Neuron (in vitro differentiated cells): ENCODE data around the gene BICRA.

Source experiments
- H2AFZ ChIP-seq: one replicate; pipeline ENCODE4 v1.6.1; 2013; ENCODE audit warnings: low read depth, mild to moderate bottlenecking, inconsistent platforms, low read length, moderate library complexity
- H3K27me3 ChIP-seq: one replicate; pipeline ENCODE4 v1.6.1; 2013; ENCODE audit warnings: low read length; ENCODE audit not compliant: insufficient read depth
- H3K36me3 ChIP-seq: one replicate; pipeline ENCODE4 v1.6.1; 2013; ENCODE audit warnings: low read length; ENCODE audit not compliant: insufficient read depth
- H3K4me1 ChIP-seq: one replicate; pipeline ENCODE4 v1.6.1; 2013; ENCODE audit warnings: low read length; ENCODE audit not compliant: insufficient read depth
- H3K4me3 ChIP-seq: 2 replicates; pipeline ENCODE4 v1.5.1; 2013; ENCODE audit warnings: mild to moderate bottlenecking, low read length, moderate library complexity
- H3K9me3 ChIP-seq: one replicate; pipeline ENCODE4 v1.6.1; 2013; ENCODE audit warnings: low read length

BICRA gene

GRCh38 chr19:47646924-47647323 lies 38.0 kb downstream of the BICRA start:
- Histone ChIP-seq H3K27me3 (no peaks in the 10 kb centered on the region), H3K36me3 (peaks cover 27% of the 10 kb centered on the region), H2AFZ (no peak overlapping the region), H3K4me3 (no peak overlapping the region), H3K4me1 (peaks cover 5% of the 10 kb centered on the region), H3K9me3 (peaks cover 16% of the 10 kb centered on the region)

- Histone ChIP-seq H3K9me3 (peaks cover 21% of the 10 kb centered on the region), H3K4me3 (no peak overlapping the region), H3K36me3 (peaks cover 28% of the 10 kb centered on the region)
Measured at GRCh38 chr19:47649588-47649987, 40.7 kb downstream of the BICRA start.

DNA sequence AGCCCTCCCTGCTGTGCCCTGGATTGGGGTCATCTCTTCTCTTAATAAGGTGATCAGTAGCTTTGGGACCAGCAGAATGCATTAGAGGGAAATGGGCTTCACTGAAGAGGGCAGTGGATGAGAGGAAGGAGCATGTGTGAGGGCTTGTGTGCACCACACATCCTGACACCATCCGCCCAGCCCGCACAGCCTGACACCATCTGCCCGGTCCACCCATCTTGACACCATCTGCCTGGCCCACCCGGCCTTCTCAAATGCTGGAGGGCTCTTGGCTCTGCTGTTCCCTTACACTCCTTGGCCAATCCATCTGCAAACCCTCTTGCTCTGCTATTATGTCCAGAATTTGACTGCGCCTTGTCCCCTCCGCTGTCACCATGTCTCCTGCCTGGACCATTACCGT lies 41.8 kb downstream of the BICRA start:
- Histone ChIP-seq H3K4me3 (no peak overlapping the region), H3K4me1 (no peaks in the 10 kb centered on the region), H3K9me3 (peaks cover 21% of the 10 kb centered on the region), H2AFZ (no peak overlapping the region), H3K27me3 (no peaks in the 10 kb centered on the region), H3K36me3 (peaks cover 30% of the 10 kb centered on the region)

More at GRCh38 chr19:47649588-47649987, 40.7 kb downstream of the BICRA start:
- no peak overlapping the region for H2AFZ ChIP-seq
- no peaks in the 10 kb centered on the region for H3K27me3 ChIP-seq
- H3K4me1 ChIP-seq: peaks cover 5% of the 10 kb centered on the region

GRCh38 chr19:47651132-47651531 lies 42.2 kb downstream of the BICRA start:
- H3K4me3 ChIP-seq: no peak overlapping the region
- H3K27me3 ChIP-seq: no peaks in the 10 kb centered on the region
- peaks cover 21% of the 10 kb centered on the region for H3K9me3 ChIP-seq
- H2AFZ ChIP-seq: no peak overlapping the region
- H3K36me3 ChIP-seq: peaks cover 30% of the 10 kb centered on the region
- no peaks in the 10 kb centered on the region for H3K4me1 ChIP-seq

- peaks cover 26% of the 10 kb centered on the region for H3K36me3 ChIP-seq
- H3K4me1 ChIP-seq: no peaks in the 10 kb centered on the region
Measured at GRCh38 chr19:47651691-47652090, 42.8 kb downstream of the BICRA start.

GRCh38 chr19:47652285-47652684 lies 43.4 kb downstream of the BICRA start:
- H3K4me3 ChIP-seq: no peak overlapping the region
- no peak overlapping the region for H2AFZ ChIP-seq
- no peaks in the 10 kb centered on the region for H3K27me3 ChIP-seq
- H3K4me1 ChIP-seq: no peaks in the 10 kb centered on the region
- peaks cover 22% of the 10 kb centered on the region for H3K36me3 ChIP-seq
- peaks cover 17% of the 10 kb centered on the region for H3K9me3 ChIP-seq

More at GRCh38 chr19:47651691-47652090, 42.8 kb downstream of the BICRA start:
- Histone ChIP-seq H2AFZ (no peak overlapping the region), H3K27me3 (no peaks in the 10 kb centered on the region), H3K4me3 (no peak overlapping the region), H3K9me3 (peaks cover 20% of the 10 kb centered on the region)

- Histone ChIP-seq H3K9me3 (peaks cover 17% of the 10 kb centered on the region), H3K4me3 (no peak overlapping the region), H3K27me3 (no peaks in the 10 kb centered on the region), H3K36me3 (peaks cover 23% of the 10 kb centered on the region), H3K4me1 (peaks cover 3% of the 10 kb centered on the region), H2AFZ (no peak overlapping the region)
Measured at GRCh38 chr19:47653856-47654255, 44.9 kb downstream of the BICRA start.

- Histone ChIP-seq H3K4me1 (peaks cover 8% of the 10 kb centered on the region), H2AFZ (no peak overlapping the region), H3K9me3 (peaks cover 4% of the 10 kb centered on the region), H3K27me3 (no peaks in the 10 kb centered on the region), H3K36me3 (peaks cover 4% of the 10 kb centered on the region), H3K4me3 (no peak overlapping the region)
Measured at GRCh38 chr19:47657719-47658118, 48.8 kb downstream of the BICRA start.

- H3K27me3 ChIP-seq: no peaks in the 10 kb centered on the region
- H3K9me3 ChIP-seq: peaks cover 2% of the 10 kb centered on the region
- H3K4me3 ChIP-seq: no peak overlapping the region
- peaks cover 8% of the 10 kb centered on the region for H3K4me1 ChIP-seq
- H2AFZ ChIP-seq: no peak overlapping the region
- peaks cover 4% of the 10 kb centered on the region for H3K36me3 ChIP-seq
Measured at GRCh38 chr19:47658431-47659348, 49.8 kb downstream of the BICRA start.

DNA sequence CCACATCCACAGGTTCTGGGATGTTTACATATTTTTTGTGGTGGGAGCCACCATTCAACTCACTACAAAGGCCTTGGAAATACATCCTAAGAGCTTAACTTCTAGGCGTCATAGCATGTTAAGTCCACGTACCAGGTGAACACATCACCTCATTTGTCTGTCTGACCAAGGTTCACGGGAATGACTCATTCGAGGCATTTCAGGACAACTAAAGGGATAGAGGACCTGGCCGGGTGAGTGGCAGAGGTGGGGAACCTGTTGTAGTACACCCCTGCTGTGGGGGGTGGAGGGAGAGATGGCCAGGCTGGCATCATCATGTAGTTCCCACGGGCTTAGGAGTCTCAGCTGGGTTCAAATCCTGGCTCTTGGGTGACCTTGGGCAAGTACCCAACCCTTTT lies 51.5 kb downstream of the BICRA start:
- H3K9me3 ChIP-seq: no peaks in the 10 kb centered on the region
- peaks cover 2% of the 10 kb centered on the region for H3K36me3 ChIP-seq
- H2AFZ ChIP-seq: no peak overlapping the region
- H3K4me1 ChIP-seq: peaks cover 8% of the 10 kb centered on the region
- H3K4me3 ChIP-seq: no peak overlapping the region
- H3K27me3 ChIP-seq: no peaks in the 10 kb centered on the region

GRCh38 chr19:47661161-47661560 lies 52.2 kb downstream of the BICRA start:
- Histone ChIP-seq H3K9me3 (no peaks in the 10 kb centered on the region), H3K4me1 (peaks cover 8% of the 10 kb centered on the region), H3K27me3 (no peaks in the 10 kb centered on the region), H3K36me3 (peaks cover 2% of the 10 kb centered on the region), H2AFZ (no peak overlapping the region), H3K4me3 (no peak overlapping the region)

DNA sequence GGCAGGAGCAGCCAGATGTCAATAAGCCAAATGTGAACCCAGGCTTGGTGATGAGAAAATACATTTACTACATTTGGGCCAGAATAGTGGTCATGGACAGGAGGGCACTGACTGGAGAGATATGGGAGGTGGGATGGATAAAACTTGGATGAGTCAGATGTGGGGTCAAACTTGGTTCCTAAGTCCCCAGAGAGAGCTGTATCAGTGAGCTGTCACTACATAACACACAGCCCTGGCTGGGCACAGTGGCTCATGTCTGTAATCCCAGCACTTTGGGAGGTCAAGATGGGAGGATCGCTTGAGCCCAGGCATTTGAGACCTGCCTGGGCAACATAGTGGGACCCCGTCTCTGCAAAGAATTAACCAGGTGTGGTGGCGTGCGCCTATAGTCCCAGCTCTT lies 52.7 kb downstream of the BICRA start:
- Histone ChIP-seq H2AFZ (no peak overlapping the region), H3K4me1 (peaks cover 10% of the 10 kb centered on the region), H3K4me3 (no peak overlapping the region), H3K9me3 (no peaks in the 10 kb centered on the region), H3K27me3 (no peaks in the 10 kb centered on the region), H3K36me3 (peaks cover 2% of the 10 kb centered on the region)

- Histone ChIP-seq H3K4me1 (peaks cover 19% of the 10 kb centered on the region), H2AFZ (no peak overlapping the region), H3K4me3 (no peak overlapping the region), H3K9me3 (no peaks in the 10 kb centered on the region), H3K36me3 (peaks cover 2% of the 10 kb centered on the region), H3K27me3 (no peaks in the 10 kb centered on the region)
Measured at GRCh38 chr19:47663435-47663910, 54.5 kb downstream of the BICRA start.
